GM12875 (cell line): ENCODE data around the gene MAP6.

Experiments used
- H3K4me3 ChIP-seq: one replicate; pipeline ENCODE4 v1.5.1; 2011; ENCODE audit warnings: low read depth, low read length, control low read depth
- TF ChIP-seq, protein P1 (sequence below): IDR thresholded peaks from 2 replicates; pipeline ENCODE4 v1.5.1; 2011; ENCODE audit warnings: low read depth, mild to moderate bottlenecking, control low read depth, inconsistent platforms, low read length, moderate library complexity, borderline replicate concordance; ENCODE audit not compliant: insufficient read depth

The MAP6 gene

GRCh38 chr11:75667255-75667830 lies 1.5 kb downstream of the MAP6 start:
- H3K4me3 ChIP-seq: peak overlapping the region; percentile 48
- TF ChIP-seq, protein P1, sequence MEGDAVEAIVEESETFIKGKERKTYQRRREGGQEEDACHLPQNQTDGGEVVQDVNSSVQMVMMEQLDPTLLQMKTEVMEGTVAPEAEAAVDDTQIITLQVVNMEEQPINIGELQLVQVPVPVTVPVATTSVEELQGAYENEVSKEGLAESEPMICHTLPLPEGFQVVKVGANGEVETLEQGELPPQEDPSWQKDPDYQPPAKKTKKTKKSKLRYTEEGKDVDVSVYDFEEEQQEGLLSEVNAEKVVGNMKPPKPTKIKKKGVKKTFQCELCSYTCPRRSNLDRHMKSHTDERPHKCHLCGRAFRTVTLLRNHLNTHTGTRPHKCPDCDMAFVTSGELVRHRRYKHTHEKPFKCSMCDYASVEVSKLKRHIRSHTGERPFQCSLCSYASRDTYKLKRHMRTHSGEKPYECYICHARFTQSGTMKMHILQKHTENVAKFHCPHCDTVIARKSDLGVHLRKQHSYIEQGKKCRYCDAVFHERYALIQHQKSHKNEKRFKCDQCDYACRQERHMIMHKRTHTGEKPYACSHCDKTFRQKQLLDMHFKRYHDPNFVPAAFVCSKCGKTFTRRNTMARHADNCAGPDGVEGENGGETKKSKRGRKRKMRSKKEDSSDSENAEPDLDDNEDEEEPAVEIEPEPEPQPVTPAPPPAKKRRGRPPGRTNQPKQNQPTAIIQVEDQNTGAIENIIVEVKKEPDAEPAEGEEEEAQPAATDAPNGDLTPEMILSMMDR: no peak

GRCh38 chr11:75665990-75666389 lies 2.8 kb downstream of the MAP6 start:
- TF ChIP-seq, protein P1: no peak
- no peak overlapping the region for H3K4me3 ChIP-seq

GRCh38 chr11:75665126-75665525 lies 3.7 kb downstream of the MAP6 start:
- no peak overlapping the region for H3K4me3 ChIP-seq
- TF ChIP-seq, protein P1: no peak

DNA sequence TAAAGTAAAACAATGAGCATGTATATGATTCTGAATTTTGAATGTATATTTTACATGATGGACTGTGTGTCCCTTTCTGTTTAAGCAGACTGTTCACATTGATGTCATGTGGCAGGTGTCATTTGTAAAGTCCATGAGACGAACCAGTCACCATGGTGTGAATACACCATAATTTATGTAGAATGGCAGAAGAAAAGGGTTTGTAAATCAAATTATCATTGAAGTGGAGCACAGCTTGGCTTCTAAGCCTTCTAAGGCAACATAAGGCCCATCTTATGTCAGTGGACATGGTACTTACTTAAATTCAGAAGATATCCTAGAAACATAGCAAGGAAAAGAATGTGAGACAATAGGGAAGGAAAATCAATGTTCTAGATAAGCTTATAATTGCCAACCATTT lies 4.4 kb downstream of the MAP6 start:
- H3K4me3 ChIP-seq: no peak overlapping the region
- TF ChIP-seq, protein P1: no peak

DNA sequence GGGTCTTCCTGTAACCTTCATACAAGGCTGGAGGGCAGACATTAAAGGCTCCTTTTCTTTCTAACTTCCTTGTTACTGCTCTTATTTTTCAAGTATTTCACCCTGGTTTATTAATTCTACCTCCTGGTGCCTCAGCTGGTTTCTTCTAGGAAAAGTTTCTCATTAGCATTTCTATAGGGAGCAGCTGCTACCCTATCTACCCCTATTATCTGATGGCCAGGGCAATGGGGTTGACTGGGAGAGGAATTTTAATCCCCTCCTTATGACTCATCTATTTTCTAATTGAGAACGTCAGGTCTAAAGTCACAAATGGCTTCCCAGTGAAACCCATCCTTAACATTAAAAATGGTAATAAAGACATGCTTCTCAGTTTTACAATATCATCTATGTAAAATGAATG lies 5.0 kb downstream of the MAP6 start:
- TF ChIP-seq, protein P1: no peak
- no peak overlapping the region for H3K4me3 ChIP-seq

GRCh38 chr11:75659836-75660235 lies 9.0 kb downstream of the MAP6 start:
- TF ChIP-seq, protein P1: no peak
- H3K4me3 ChIP-seq: no peak overlapping the region

- H3K4me3 ChIP-seq: no peak overlapping the region
- TF ChIP-seq, protein P1: no peak
Measured at GRCh38 chr11:75656044-75656727, 12.7 kb downstream of the MAP6 start.
